Activated T-cell treated with anti-CD3 and anti-CD28 coated beads, Interleukin-2, amount 50 U/mL, for 48 hours (primary cell): ENCODE results near the gene CADPS.
"Not testable (repeated sequence)": the region's sequence is repeated elsewhere in the genome, so short reads cannot be mapped to it uniquely, and the experiment has no call there.

Experiments used
- DNase-seq, 2 experiments: peaks; one replicate each; pipeline ENCODE4 v3.0.0-alpha.2; 2020

CADPS gene

GRCh38 chr3:62585861-62586260, 289.4 kb downstream of the CADPS start:
- no peak for DNase-seq

GRCh38 chr3:62584636-62585035, 290.6 kb downstream of the CADPS start:
- DNase-seq, result no peak

- no peak for DNase-seq
These were observed 292.6 kb downstream of the CADPS start for GRCh38 chr3:62582495-62583172.

- not testable (repeated sequence) for DNase-seq
These were observed 294.7 kb downstream of the CADPS start for GRCh38 chr3:62580485-62580884.

GRCh38 chr3:62577153-62577552, 298.1 kb downstream of the CADPS start:
- DNase-seq, result no peak

GRCh38 chr3:62574266-62574898, 300.8 kb downstream of the CADPS start:
- no peak for DNase-seq

- no peak for DNase-seq
These were observed 303.3 kb downstream of the CADPS start for GRCh38 chr3:62571916-62572315.

GRCh38 chr3:62570888-62571287, 304.3 kb downstream of the CADPS start:
- DNase-seq, result no peak

GRCh38 chr3:62569609-62570008, 305.6 kb downstream of the CADPS start:
- no peak for DNase-seq

GRCh38 chr3:62567097-62568021, 307.9 kb downstream of the CADPS start:
- no peak for DNase-seq

GRCh38 chr3:62566022-62566557, 309.1 kb downstream of the CADPS start:
- no peak for DNase-seq

- no peak for DNase-seq
These were observed 312.6 kb downstream of the CADPS start for GRCh38 chr3:62562596-62562995.

GRCh38 chr3:62562017-62562416, 313.2 kb downstream of the CADPS start:
- no peak for DNase-seq

- no peak for DNase-seq
These were observed 315.3 kb downstream of the CADPS start for GRCh38 chr3:62559831-62560445.

GRCh38 chr3:62558549-62559112, 316.6 kb downstream of the CADPS start:
- peak in 1 of 2 experiments; percentile 19 for DNase-seq

- no peak for DNase-seq
These were observed 317.2 kb downstream of the CADPS start for GRCh38 chr3:62557983-62558382.

- DNase-seq, result no peak
These were observed 317.8 kb downstream of the CADPS start for GRCh38 chr3:62557450-62557849.

- no peak for DNase-seq
These were observed 318.9 kb downstream of the CADPS start for GRCh38 chr3:62556121-62556815.

GRCh38 chr3:62554264-62554799, 320.9 kb downstream of the CADPS start:
- DNase-seq, result no peak

- no peak for DNase-seq
These were observed 321.4 kb downstream of the CADPS start for GRCh38 chr3:62553811-62554210.

GRCh38 chr3:62551556-62551955, 323.7 kb downstream of the CADPS start:
- DNase-seq, result no peak

GRCh38 chr3:62550439-62550838, 324.8 kb downstream of the CADPS start:
- DNase-seq, result no peak
